Lung (tissue), 12 donors: ENCODE data around the gene SCARF2. TPM values are rescaled to one million over a fixed set of nuclear protein-coding genes. Genes with fewer than 3 reads are reported as not detected.
"Not testable (repeated sequence)": the region's sequence is repeated elsewhere in the genome, so short reads cannot be mapped to it uniquely, and the experiment has no call there.

Source experiments
- ATAC-seq: fragments of 200-7000 bp; cut with Tn5 transposase; one replicate; pipeline ENCODE4 v1.9.1; 2020; ENCODE audit warnings: moderate number of reproducible peaks; ENCODE audit not compliant: insufficient read depth, low FRiP score
- DNase-seq, 3 donors: peaks; one replicate each; pipeline ENCODE4 v3.0.0-alpha.2; 2013 to 2017
- H3K27ac ChIP-seq, 2 donors: one replicate each; pipeline ENCODE4 v1.5.1; 2013; ENCODE audit warnings: mild to moderate bottlenecking in 2 of 2, moderate library complexity in 2 of 2, control low read depth in 1 of 2, inconsistent platforms in 1 of 2, low read depth in 1 of 2, low read length in 1 of 2
- H3K27me3 ChIP-seq, 3 donors: one replicate each; pipeline ENCODE4 v1.5.1; 2013; ENCODE audit warnings: low read length in 2 of 3; ENCODE audit not compliant: control insufficient read depth in 3 of 3, insufficient read depth in 3 of 3
- H3K36me3 ChIP-seq, 4 donors: one replicate each; pipeline ENCODE4 v1.5.1; 2013; ENCODE audit warnings: low read length in 4 of 4, mild to moderate bottlenecking in 1 of 4, moderate library complexity in 1 of 4; ENCODE audit not compliant: control insufficient read depth in 4 of 4, insufficient read depth in 4 of 4
- H3K4me1 ChIP-seq, 5 donors: one replicate each; pipeline ENCODE4 v1.5.1; 2013; ENCODE audit warnings: low read length in 5 of 5, mild to moderate bottlenecking in 2 of 5, moderate library complexity in 1 of 5; ENCODE audit not compliant: control insufficient read depth in 5 of 5, insufficient read depth in 5 of 5
- H3K4me3 ChIP-seq: one replicate; pipeline ENCODE4 v1.5.1; 2013; ENCODE audit warnings: mild to moderate bottlenecking, control low read depth, moderate library complexity
- H3K9ac ChIP-seq, 2 donors: one replicate each; pipeline ENCODE4 v1.5.1; 2013; ENCODE audit warnings: low read length in 2 of 2, control low read depth in 1 of 2; ENCODE audit not compliant: insufficient read depth in 1 of 2
- H3K9me3 ChIP-seq, 4 donors: one replicate each; pipeline ENCODE4 v1.5.1; 2013; ENCODE audit warnings: low read length in 3 of 4, mild to moderate bottlenecking in 1 of 4, moderate library complexity in 1 of 4; ENCODE audit not compliant: control insufficient read depth in 4 of 4, insufficient read depth in 3 of 4
- CTCF ChIP-seq: IDR thresholded peaks from 2 replicates; pipeline ENCODE4 v1.5.1; 2012; ENCODE audit warnings: mild to moderate bottlenecking; ENCODE audit errors: control extremely low read depth, extremely low read depth
- WGBS, 2 donors: extraction: QIAGEN DNeasy Blood & Tissue Kit; methylation state at CpG; one replicate each; pipeline ENCODE4 v1.1.7; 2013; 5-methylcytosine and 5-hydroxymethylcytosine counted together
- polyA plus RNA-seq, 2 donors: library from polyadenylated mRNA; stranded (reverse); fragments of 200-250 nt; gene quantifications; one replicate each; pipeline ENCODE4 v1.2.1, GENCODE V29; 2013
- total RNA-seq, 2 donors: library from RNA; depleted of rRNA in 1 of 2; stranded (reverse); fragments of >200 nt in 1 of 2; gene quantifications; one replicate each; pipeline ENCODE4 v1.2.1, GENCODE V29; 2014 to 2021
- donor health status: control.
- donor health status: control.
- donor health status: Bipolar disorder and iron deficiency.
- donor health status: healthy.
- donor health status: DM: yes; HTN: yes; CAD: no.

SCARF2 gene
- total and polyA plus RNA-seq, 4 donors, result 4.7 to 32.9 (median 16.4) TPM

DNA sequence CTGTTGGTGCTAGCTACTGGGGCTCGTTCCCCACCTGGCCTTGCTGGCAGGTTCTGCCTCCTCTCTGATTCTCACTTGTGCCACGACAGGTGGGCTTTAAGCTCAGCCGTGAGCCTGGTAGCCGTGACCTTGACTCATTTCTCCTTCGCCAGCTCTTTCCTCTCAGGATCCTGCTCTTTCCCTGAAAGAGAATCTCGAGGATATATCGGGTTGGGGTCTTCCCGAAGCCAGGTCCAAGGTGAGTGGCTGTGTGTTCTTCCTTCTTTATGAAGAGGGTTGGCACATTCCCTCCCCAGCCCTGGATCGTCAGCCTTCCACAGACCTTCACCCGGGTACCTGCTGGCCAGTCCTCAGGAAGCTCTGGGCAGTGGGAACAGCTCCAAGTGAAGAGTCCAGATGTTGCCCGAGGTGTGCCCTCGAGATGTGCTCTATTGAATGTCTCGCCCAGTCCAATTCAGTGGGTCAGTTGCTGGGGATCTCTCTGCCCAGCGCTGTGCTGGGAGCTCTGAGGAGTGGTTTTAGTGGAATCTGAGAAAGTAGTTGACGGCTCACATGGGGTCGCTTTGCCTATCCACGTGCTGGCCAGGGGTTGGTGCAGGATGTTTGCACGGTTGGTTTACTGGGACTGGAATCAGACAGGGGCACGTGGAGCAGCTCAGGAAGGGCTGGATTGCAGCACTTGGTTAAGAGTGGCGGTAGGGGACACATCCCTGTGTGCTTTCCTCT is 42.3 kb downstream of the SCARF2 start:
- no peaks in the 10 kb centered on the region for H3K9me3 ChIP-seq
- peaks cover 0 to 2% (median 0%) of the 10 kb centered on the region in 4 donors for H3K36me3 ChIP-seq
- no peak overlapping the region for H3K9ac ChIP-seq
- no peak overlapping the region for H3K4me3 ChIP-seq
- no peak for TF ChIP-seq CTCF
- H3K4me1 ChIP-seq, result peaks cover 0 to 36% (median 8%) of the 10 kb centered on the region in 5 donors
- no peak overlapping the region for H3K27ac ChIP-seq
- DNase-seq (peak in 1 of 3 donors; percentile 8), ATAC-seq (no peak)
- no peaks in the 10 kb centered on the region for H3K27me3 ChIP-seq
- WGBS, 2 donors, result 69 to 71% methylated on average over 20 of the region's 20 CpGs

- ATAC-seq, result peak; percentile 93
- H3K27ac ChIP-seq, result peak within 1 kb of the TSS; percentile 38 to 86
- no peaks in the 10 kb centered on the region for H3K27me3 ChIP-seq
- H3K4me1 ChIP-seq, result peaks cover 0 to 36% (median 8%) of the 10 kb centered on the region in 5 donors
- peak; percentile 93 to 97 (median 96) for DNase-seq
- H3K36me3 ChIP-seq, result no peaks in the 10 kb centered on the region
- peak within 1 kb of the TSS; percentile 39 to 71 for H3K9ac ChIP-seq
- H3K9me3 ChIP-seq, result no peaks in the 10 kb centered on the region
- WGBS, 2 donors, result 1% methylated on average over 64 to 71 of the region's 71 CpGs
- TF ChIP-seq CTCF, result no peak
- H3K4me3 ChIP-seq, result peak within 1 kb of the TSS; percentile 83
Observed at GRCh38 chr22:20393705-20394476, 43.7 kb downstream of the SCARF2 start, which contains the start of gene ZNF74. ZNF74 (plus strand) TSS chr22:20394151; CDS start chr22:20394629, 478 bp downstream.

GRCh38 chr22:20392983-20393704 is 44.5 kb downstream of the SCARF2 start:
- 85 to 90% methylated on average over 23 of the region's 23 CpGs for WGBS, 2 donors
- no peak for TF ChIP-seq CTCF
- peak in 1 of 3 donors; percentile 10 for DNase-seq
- no peaks in the 10 kb centered on the region for H3K9me3 ChIP-seq
- H3K27ac ChIP-seq, result peak overlapping the region; percentile 38 to 82
- peaks cover 0 to 36% (median 8%) of the 10 kb centered on the region in 5 donors for H3K4me1 ChIP-seq
- ATAC-seq, result no peak
- no peaks in the 10 kb centered on the region for H3K36me3 ChIP-seq
- H3K9ac ChIP-seq, result peak overlapping the region; percentile 39 to 71
- H3K4me3 ChIP-seq, result peak overlapping the region; percentile 83
- H3K27me3 ChIP-seq, result no peaks in the 10 kb centered on the region

- DNase-seq, H3K36me3 ChIP-seq, H3K9me3 ChIP-seq, H3K9ac ChIP-seq, H3K27me3 ChIP-seq, ATAC-seq, H3K27ac ChIP-seq, H3K4me3 ChIP-seq: not testable (repeated sequence)
- H3K4me1 ChIP-seq, result peaks cover 0 to 34% (median 8%) of the 10 kb centered on the region in 5 donors
- 97% methylated on average over 53 of the region's 53 CpGs for WGBS, 2 donors
Observed at GRCh38 chr22:20392365-20392881, 45.2 kb downstream of the SCARF2 start.
